Esophagus squamous epithelium (tissue), 4 donors: ENCODE results near the gene TBXAS1.

Experiments
- CTCF ChIP-seq, 6 experiments: fragments of 450-650 bp in 4 of 6; fragments of 200-600 bp in 2 of 6; sonication (generic) in 2 of 6; IDR thresholded peaks; one replicate each; pipeline ENCODE4 v1.5.1; 2016 to 2019; ENCODE audit warnings: antibody characterized with exemption in 6 of 6, mild to moderate bottlenecking in 4 of 6, moderate library complexity in 4 of 6
- POLR2A ChIP-seq, 4 donors: fragments of 450-650 bp; IDR thresholded peaks; one replicate each; pipeline ENCODE4 v1.6.1; 2017; ENCODE audit warnings: antibody characterized with exemption in 4 of 4, mild to moderate bottlenecking in 4 of 4, moderate library complexity in 3 of 4

GRCh38 chr7:139985811-139986210 is 156.7 kb downstream of the TBXAS1 start:
- TF ChIP-seq CTCF (IDR thresholded peaks at IDR 0.05) (no peak), POLR2A (IDR thresholded peaks at IDR 0.05) (no peak)
